Stimulated activated naive CD8-positive, alpha-beta T cell treated with anti-CD3 and anti-CD28 coated beads, Interleukin-15, amount 100 ng/mL, for 72 hours (primary cell): Measurements from ENCODE around the gene SRSF6.
A peak's percentile ranks its signal among the peaks of the same experiment; 100 is the strongest.
"Not testable (repeated sequence)": the region's sequence is repeated elsewhere in the genome, so short reads cannot be mapped to it uniquely, and the experiment has no call there.

Experiments
- ATAC-seq: fragments of 150-1000 bp; cut with Tn5 transposase; 2 replicates; pipeline ENCODE4 v1.10.0; 2021; ENCODE audit warnings: mild to moderate bottlenecking, moderate library complexity
- DNase-seq, 2 donors: peaks; one replicate each; pipeline ENCODE4 v3.0.0; 2021 to 2022
- H3K27ac Mint-ChIP-seq, 2 donors: one replicate each; pipeline ENCODE4 v1.8.0; 2022; ENCODE audit warnings: mild to moderate bottlenecking in 2 of 2, mixed read lengths in 2 of 2, moderate library complexity in 2 of 2
- H3K27me3 Mint-ChIP-seq: one replicate; pipeline ENCODE4 v1.8.0; 2022; ENCODE audit warnings: mixed read lengths
- H3K4me1 Mint-ChIP-seq: one replicate; pipeline ENCODE4 v1.8.0; 2022; ENCODE audit warnings: mild to moderate bottlenecking, mixed read lengths
- H3K4me3 Mint-ChIP-seq, 2 donors: one replicate each; pipeline ENCODE4 v1.8.0; 2022; ENCODE audit warnings: mild to moderate bottlenecking in 2 of 2, mixed read lengths in 2 of 2, moderate library complexity in 1 of 2
- H3K9me3 Mint-ChIP-seq, 2 donors: one replicate each; pipeline ENCODE4 v1.8.0; 2022; ENCODE audit warnings: mixed read lengths in 2 of 2

The SRSF6 gene

DNA sequence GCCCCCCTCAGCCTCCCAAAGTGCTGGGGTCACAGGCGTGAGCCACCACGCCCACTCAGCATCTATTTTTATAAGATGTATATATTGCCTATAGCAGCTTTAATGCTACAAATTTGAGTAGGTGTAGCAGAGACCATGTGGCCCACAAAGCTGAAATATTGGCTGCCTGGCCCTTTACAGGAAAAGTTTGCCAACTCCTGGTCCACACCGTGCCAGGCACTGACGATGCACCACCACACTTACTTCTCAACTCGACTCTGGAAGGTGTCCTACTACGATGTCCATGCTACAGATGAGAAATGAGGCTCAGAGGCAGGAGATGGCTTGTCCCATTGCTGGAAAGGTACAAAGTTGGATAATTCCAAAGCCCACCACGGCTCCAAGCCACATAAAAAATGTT lies 17.2 kb upstream of the SRSF6 start:
- DNase-seq (no peak), ATAC-seq (no peak)
- Mint-ChIP-seq H3K27ac (peak overlapping the region in 1 of 2 donors; percentile 54), H3K27me3 (peaks cover 7% of the 10 kb centered on the region), H3K9me3 (peaks cover 6% of the 10 kb centered on the region in 2 donors), H3K4me1 (peaks cover 5% of the 10 kb centered on the region), H3K4me3 (no peak overlapping the region)

- ATAC-seq (no peak), DNase-seq (no peak)
- Mint-ChIP-seq H3K27ac (no peak overlapping the region), H3K4me1 (peaks cover 5% of the 10 kb centered on the region), H3K27me3 (peaks cover 7% of the 10 kb centered on the region), H3K4me3 (no peak overlapping the region), H3K9me3 (peaks cover 6% of the 10 kb centered on the region in 2 donors)
Observed at GRCh38 chr20:43442282-43442880, 15.3 kb upstream of the SRSF6 start.

DNA sequence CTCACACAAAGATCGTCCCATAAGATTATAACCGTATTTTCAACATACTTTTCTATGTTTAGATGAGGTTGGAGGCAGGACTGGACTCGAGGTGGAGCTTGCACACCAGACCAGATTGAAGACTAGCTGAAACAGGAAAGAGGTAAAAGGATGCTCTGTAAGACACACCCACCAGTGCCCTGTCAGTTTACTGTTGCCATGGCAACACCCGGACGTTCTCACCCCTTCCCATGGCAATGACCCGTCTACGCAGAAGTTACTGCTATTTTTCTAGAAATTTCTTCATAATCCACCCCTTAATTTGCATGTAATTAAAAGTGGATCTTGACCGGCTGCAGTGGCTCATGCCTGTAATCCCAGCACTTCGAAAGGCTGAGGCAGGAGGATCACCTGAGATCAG lies 13.6 kb upstream of the SRSF6 start:
- H3K27me3 Mint-ChIP-seq: peaks cover 22% of the 10 kb centered on the region
- peaks cover 10% of the 10 kb centered on the region for H3K4me1 Mint-ChIP-seq

DNA sequence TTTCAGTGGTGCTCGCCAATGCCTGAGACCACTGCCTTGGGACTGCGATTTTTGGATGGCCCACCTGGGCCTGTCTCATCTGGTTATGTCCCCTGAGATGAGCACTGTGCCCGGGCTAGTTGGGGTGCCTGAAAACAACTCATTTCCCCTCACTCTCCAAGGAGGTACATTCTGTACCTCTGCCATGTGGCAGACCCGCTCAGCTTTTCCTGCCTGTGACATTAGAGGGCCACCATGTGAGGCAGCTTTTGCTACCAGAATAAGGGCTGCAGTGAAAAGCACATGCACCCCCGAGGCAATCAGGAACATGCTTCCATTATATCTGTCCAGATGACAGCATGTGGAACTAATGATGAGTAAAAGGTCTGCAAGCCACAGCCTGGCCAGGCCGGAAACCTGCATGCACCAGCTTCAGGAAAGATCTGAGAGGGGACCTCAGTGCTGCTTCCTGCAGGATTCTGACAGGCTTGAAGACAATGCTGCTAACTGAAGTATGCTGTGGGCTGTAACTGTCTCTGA lies 11.3 kb upstream of the SRSF6 start:
- no peak for DNase-seq
- Mint-ChIP-seq H3K27me3 (peaks cover 35% of the 10 kb centered on the region), H3K9me3 (no peaks in the 10 kb centered on the region), H3K27ac (no peak overlapping the region), H3K4me3 (no peak overlapping the region), H3K4me1 (peaks cover 5% of the 10 kb centered on the region)
- ATAC-seq: no peak

More for the DNA sequence above, 13.6 kb upstream of the SRSF6 start:
- Mint-ChIP-seq H3K9me3 (peaks cover 3% of the 10 kb centered on the region in 2 donors), H3K4me3 (no peak overlapping the region), H3K27ac (no peak overlapping the region)
- ATAC-seq (no peak), DNase-seq (no peak)

DNA sequence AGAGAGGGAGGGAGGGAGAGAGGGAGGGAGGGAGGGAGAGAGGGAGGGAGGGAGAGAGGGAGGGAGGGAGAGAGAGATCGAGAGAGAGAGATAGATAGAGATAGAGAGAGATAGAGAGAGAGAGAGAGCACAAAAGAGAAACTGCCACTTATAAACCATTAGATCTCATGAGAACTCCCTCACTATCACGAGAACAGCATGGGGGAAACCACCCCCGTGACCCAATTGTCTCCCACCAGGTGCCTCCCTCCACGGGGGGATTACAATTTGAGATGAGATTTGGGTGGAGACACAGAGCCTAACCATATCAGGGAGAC lies 9.3 kb upstream of the SRSF6 start:
- peaks cover 35% of the 10 kb centered on the region for H3K27me3 Mint-ChIP-seq
- H3K9me3 Mint-ChIP-seq, H3K4me1 Mint-ChIP-seq, H3K27ac Mint-ChIP-seq, H3K4me3 Mint-ChIP-seq, ATAC-seq, DNase-seq: not testable (repeated sequence)

GRCh38 chr20:43448748-43449535 lies 8.8 kb upstream of the SRSF6 start:
- ATAC-seq (peak; percentile 74), DNase-seq (peak; percentile 35 to 54)
- no peak overlapping the region for H3K27ac Mint-ChIP-seq
- H3K27me3 Mint-ChIP-seq: peaks cover 37% of the 10 kb centered on the region
- H3K9me3 Mint-ChIP-seq: no peaks in the 10 kb centered on the region
- peaks cover 5% of the 10 kb centered on the region for H3K4me1 Mint-ChIP-seq
- no peak overlapping the region for H3K4me3 Mint-ChIP-seq

GRCh38 chr20:43450841-43451799 lies 6.6 kb upstream of the SRSF6 start:
- Mint-ChIP-seq H3K4me1 (peaks cover 5% of the 10 kb centered on the region), H3K4me3 (no peak overlapping the region), H3K9me3 (no peaks in the 10 kb centered on the region), H3K27ac (peak overlapping the region; percentile 19 to 28), H3K27me3 (peaks cover 43% of the 10 kb centered on the region)
- no peak for DNase-seq
- ATAC-seq: no peak

DNA sequence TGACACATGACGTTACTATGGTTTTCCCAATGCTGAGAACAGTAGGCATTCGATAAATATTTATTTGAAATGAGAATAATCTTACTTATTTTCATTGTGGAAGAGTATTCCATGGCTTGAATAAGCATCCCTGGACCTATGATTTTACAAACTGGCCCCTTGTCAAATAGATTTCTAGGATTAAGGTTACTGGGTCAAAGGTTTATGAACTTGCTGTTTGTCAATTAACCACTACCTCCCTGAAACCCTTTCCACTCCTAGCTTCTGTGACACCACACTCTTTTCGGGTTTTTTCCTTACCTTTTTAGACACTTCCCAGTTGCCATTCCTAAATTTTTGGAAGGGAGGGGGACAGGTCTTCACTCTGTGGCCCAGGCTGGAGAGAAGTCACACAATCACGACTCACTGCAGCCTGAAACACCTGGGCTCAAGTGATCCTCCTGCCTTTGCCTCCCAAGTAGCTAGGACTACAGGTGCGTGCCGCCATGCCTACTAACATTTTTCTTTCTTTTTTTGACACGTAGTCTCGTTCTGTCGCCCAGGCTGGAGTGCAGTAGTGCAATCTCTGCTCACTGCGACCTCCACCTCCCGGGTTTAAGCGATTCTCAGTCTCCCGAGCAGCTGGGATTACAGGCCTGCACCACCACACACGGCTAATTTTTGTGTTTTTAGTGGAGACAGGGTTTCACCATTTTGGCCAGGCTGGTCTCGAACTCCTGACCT lies 5.1 kb upstream of the SRSF6 start:
- no peak for ATAC-seq
- peaks cover 42% of the 10 kb centered on the region for H3K27me3 Mint-ChIP-seq
- H3K9me3 Mint-ChIP-seq: no peaks in the 10 kb centered on the region
- no peak overlapping the region for H3K27ac Mint-ChIP-seq
- H3K4me1 Mint-ChIP-seq: peaks cover 14% of the 10 kb centered on the region
- H3K4me3 Mint-ChIP-seq: no peak overlapping the region
- DNase-seq: no peak

DNA sequence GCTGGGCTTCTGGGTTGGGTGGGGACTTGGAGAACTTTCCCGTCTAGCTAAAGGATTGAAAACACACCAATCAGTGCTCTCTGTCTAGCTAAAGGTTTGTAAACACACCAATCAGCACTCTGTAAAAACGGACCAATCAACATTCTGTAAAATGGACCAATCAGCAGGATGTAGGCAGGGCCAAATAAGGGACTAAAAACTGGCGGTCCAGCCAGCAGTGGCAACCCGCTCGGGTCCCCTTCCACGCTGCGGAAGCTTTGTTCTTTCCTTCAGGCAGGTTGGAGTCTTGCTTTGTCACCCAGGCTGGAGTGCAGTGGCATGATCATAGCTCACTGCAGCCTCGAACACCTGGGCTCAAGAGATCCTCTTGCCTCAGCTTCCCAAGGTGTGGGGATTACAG lies 1.4 kb upstream of the SRSF6 start:
- H3K4me3 Mint-ChIP-seq: peak overlapping the region; percentile 79 to 92
- peaks cover 32% of the 10 kb centered on the region for H3K4me1 Mint-ChIP-seq
- DNase-seq, ATAC-seq, H3K27ac Mint-ChIP-seq, H3K9me3 Mint-ChIP-seq: not testable (repeated sequence)
- H3K27me3 Mint-ChIP-seq: peaks cover 15% of the 10 kb centered on the region

DNA sequence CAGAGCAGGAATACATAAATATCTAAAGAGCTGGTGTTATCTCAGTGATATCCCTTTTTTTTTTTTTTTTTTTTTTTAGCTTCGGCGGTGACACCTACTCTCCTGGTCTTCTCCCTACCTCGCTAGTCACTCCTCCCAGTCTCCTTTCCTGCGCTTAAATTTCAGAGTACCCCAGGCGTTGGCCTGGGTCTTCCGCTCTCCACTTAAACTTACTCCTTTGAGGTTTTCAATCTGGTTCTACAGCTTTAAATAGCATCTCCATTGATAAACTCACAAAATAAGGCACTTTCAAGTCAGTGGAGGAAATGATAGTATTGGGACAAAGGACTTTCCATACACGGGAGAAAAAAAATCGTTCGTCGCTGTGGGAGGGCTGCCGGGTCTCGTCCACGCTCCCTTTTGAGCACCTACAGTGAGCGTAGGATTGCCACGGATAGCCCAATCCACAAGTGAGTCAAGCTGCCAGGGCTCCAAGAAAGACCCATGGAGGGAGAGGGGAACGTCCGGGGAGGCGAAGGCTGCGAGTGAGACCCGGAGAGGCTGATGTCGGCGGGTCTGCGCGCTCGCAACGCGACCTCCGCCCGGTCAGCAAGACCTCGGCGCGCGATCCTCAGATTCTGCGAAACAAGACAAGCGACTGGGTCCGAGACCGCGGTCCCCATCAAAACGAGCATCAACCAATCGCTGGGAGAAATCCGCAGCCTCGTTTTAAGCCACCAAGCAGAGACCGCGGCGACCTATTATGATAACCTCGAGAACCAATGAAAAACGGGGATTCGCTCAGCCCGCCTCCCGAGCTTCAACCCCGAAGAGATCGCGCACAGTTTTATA lies 672 bp upstream of the SRSF6 start:
- DNase-seq: peak; percentile 82 to 85
- Mint-ChIP-seq H3K4me1 (peaks cover 37% of the 10 kb centered on the region), H3K9me3 (no peaks in the 10 kb centered on the region), H3K4me3 (peak overlapping the region; percentile 79 to 92), H3K27me3 (peaks cover 15% of the 10 kb centered on the region), H3K27ac (peak overlapping the region; percentile 99 to 100)
- ATAC-seq: peak; percentile 85

DNA sequence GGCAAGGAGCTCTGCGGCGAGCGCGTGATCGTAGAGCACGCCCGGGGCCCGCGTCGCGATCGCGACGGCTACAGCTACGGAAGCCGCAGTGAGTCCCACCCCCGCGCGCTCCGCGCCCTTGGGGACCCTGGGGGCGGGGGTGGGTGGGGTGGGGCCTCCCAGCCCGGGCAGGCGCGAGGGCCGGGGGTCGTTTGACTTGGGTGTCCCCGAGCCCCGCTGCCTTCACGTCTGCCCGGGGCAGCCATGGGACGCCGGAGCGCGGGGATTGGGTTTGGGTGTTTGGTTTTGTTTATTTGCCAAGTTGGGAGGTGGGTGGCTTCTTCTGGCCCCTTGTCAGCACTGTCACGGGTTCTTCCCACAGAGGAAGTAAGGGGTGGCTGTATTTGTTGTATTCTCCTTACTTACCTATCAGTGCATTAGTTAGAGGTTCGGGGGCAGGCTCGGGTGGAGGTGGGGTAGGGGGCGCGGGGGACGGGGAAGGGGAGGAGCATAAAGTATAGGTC lies 777 bp downstream of the SRSF6 start:
- peak; percentile 11 for ATAC-seq

GRCh38 chr20:43459022-43459942 lies 1.6 kb downstream of the SRSF6 start:
- DNase-seq (peak in 1 of 2 donors; percentile 31), ATAC-seq (no peak)
- Mint-ChIP-seq H3K4me1 (peaks cover 46% of the 10 kb centered on the region), H3K4me3 (peak overlapping the region; percentile 79 to 92), H3K27ac (peak overlapping the region; percentile 91 to 96), H3K9me3 (no peaks in the 10 kb centered on the region), H3K27me3 (peaks cover 10% of the 10 kb centered on the region)

More for the DNA sequence above, 777 bp downstream of the SRSF6 start:
- peaks cover 15% of the 10 kb centered on the region for H3K27me3 Mint-ChIP-seq
- peaks cover 44% of the 10 kb centered on the region for H3K4me1 Mint-ChIP-seq
- peak overlapping the region; percentile 79 to 92 for H3K4me3 Mint-ChIP-seq
- H3K9me3 Mint-ChIP-seq: no peaks in the 10 kb centered on the region
- H3K27ac Mint-ChIP-seq: peak overlapping the region; percentile 99 to 100
- DNase-seq: peak in 1 of 2 donors; percentile 70

DNA sequence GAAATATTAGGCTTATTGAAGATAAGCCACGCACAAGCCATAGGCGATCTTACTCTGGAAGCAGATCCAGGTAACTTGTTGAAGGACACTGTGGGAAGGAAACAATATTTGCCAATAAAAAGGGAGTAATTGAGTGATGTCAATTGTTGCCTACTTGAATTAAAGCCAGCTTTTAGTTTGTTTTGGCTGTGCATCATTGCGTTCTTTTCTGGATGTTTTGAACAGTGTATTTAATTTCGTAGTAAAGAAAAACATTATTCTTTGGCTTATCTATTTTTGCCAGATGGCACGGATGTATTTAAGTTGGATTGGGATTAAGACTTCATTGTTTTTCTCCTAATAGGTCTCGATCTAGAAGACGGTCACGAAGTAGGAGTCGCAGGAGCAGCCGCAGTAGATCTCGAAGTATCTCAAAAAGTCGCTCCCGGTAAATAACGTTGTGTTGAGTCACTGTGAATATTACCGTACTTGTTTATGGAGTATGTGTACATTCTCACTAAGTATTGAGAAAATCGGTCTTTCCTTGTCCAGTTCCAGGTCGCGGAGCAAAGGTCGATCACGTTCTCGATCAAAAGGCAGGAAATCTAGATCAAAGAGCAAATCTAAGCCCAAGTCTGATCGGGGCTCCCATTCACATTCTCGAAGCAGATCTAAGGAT lies 2.6 kb downstream of the SRSF6 start:
- no peak for ATAC-seq
- Mint-ChIP-seq H3K27ac (peak overlapping the region in 1 of 2 donors; percentile 83), H3K27me3 (peaks cover under 1% of the 10 kb centered on the region), H3K4me3 (peak overlapping the region; percentile 29 to 57), H3K4me1 (peaks cover 46% of the 10 kb centered on the region), H3K9me3 (no peaks in the 10 kb centered on the region)
- no peak for DNase-seq
